HG03280 (cell line): Measurements from ENCODE around the gene GPI.
"Not testable (repeated sequence)": the region's sequence is repeated elsewhere in the genome, so short reads cannot be mapped to it uniquely, and the experiment has no call there.

ENCODE experiments used
- ATAC-seq: cut with Tn5 transposase; IDR thresholded peaks from one replicate; pipeline ENCODE4 v1.9.1; 2021; ENCODE audit warnings: mild to moderate bottlenecking, moderate library complexity; ENCODE audit not compliant: unreplicated experiment

The GPI gene

DNA sequence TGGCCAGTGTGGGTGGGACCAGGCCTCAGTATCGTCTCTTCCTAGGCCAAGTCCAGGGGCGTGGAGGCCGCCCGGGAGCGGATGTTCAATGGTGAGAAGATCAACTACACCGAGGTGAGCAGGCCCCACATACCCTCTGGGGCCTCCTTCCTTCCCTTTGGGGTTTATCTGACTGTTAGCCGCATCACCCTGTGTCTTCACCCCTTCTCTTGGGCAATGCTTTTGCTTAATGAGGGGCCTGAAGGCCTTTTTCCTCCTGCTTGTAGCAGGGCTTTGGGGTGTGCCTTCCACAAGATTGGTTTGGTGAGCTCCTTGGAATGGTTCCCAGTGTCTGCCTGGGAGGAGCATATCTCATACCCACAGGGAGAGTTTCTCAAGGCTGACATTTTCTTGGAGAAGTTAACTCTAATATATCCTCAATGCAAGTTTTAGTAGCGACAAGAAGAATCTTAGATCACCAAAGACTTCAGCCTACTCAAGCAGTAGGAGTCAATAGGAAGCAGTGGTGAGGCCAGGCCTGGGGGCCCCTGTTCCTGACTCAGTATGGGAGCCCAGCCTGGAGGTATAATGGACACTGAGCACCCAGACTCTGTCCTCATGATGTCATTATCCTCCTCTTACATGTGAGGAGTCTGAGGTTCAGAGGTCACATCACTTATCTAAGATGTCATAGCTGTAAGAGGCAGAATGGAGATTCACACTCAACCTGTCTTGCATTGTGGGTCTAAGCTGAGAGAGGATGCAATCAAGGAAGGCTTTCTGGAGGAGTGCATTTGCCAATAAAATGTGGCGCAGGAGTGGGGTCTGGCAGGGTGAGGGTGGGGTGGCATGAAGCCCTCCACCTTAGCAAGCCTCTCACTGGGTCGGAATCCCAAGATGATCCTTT lies 2.0 kb downstream of the GPI start:
- ATAC-seq = no peak

- ATAC-seq = no peak
Measured at GRCh38 chr19:34367624-34367957, 2.6 kb downstream of the GPI start.

- ATAC-seq = no peak
Measured at GRCh38 chr19:34368338-34368737, 3.3 kb downstream of the GPI start.

DNA sequence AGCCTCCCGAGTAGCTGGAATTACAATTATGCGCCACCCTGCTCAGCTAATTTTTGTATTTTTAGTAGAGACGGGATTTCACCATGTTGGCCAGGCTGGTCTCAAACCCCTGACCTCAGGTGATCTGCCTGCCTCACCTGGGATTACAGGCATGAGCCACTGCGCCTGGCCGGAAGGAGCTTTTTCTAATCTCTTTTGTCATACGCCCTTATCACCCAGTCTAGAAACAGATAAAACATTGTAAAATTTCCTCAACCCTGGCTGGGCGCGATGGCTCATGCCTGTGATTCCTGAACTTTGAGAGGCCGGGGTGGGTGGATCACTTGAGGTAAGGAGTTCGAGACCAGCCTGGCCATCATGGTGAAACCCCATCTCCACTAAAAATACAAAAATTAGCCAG lies 4.2 kb downstream of the GPI start:
- ATAC-seq = not testable (repeated sequence)

DNA sequence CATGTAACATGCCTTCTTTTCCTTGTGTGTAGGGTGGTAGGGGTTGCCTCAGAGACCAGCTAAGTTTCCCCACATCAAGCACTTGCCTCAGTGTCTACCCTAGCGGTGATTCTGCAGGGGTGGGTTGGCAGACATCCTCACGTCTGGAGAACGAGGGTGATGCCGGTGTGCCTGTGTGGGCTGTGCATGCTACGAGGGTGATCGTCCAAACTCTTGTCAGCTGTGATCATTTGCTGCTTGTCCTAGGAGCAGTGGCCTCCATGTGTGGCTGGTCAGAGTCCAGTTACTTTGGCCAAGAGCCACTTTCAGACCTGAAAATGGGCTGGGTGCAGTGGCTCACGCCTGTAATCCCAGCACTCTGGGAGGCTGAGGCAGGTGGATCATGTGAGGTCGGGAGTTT lies 5.1 kb downstream of the GPI start:
- no peak for ATAC-seq

DNA sequence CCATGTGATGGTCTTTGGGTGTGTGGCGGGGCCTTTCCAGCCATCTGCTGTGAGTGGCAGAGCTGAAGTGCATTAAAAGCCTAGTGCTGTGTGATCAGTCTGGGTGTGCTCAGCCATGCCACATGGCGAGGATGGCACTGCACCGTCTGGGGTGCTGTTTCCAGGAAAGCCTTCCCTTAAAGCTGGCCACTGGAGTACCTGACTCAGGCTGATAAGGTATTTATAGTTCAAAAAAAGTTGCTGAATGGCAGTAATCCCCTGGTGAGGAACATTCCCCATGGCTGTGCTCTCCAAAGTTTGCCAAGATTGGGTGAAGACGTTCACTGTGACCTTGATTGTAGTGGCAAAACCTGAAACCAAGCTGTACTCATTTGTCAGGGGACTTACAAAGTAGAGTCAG lies 6.0 kb downstream of the GPI start:
- ATAC-seq = no peak

DNA sequence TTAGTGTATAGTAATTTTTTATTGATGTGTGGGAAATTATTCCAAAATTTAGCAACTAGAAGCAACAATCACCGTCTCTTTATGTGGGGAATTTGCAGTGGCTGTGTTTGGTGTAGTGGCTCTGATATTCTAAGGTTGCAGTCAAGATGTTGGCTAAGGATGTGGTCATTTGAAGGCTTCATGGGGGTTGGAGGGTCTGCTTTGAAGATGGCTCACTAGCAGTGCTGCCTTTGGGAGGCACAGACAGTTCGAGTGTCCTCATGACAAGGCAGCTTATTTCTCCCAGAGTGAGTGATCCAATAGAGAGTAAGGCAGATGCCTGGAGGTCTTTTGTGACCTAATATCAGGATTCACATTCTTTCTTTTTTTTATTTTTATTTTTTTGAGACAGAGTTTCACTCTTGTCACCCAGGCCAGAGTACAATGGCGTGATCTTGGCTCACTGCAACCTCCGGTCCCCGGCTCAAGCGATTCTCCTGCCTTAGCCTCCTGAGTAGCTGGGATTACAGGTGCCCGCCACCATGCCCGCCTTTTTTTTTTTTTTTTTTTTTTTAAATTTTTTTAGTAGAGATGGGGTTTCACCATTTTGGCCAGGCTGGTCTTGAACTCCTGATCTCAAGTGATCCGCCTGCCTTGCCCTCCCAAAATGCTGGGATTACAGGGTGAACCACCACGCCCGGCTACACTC lies 8.7 kb downstream of the GPI start:
- no peak for ATAC-seq

DNA sequence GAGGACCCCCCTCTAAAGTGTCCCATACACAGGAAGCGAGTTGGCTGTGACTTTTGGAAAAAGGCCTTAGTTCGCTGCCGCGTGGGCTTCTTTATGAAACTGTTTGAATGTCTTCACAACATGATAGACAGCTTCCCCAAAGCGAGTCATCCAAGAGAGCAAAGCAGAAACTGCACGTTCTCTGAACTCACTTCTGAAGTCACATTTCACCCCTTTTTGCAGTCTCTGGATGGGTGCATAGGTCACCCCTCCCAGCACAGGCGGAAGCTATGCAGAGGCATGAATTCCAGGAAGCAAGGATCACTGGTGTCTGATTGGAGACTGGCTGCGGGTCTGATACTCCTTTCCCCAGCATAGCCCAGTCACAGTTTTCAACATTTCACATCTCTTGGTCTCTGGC lies 10.6 kb downstream of the GPI start:
- ATAC-seq = no peak

GRCh38 chr19:34380639-34381241 lies 15.7 kb downstream of the GPI start:
- ATAC-seq = no peak

DNA sequence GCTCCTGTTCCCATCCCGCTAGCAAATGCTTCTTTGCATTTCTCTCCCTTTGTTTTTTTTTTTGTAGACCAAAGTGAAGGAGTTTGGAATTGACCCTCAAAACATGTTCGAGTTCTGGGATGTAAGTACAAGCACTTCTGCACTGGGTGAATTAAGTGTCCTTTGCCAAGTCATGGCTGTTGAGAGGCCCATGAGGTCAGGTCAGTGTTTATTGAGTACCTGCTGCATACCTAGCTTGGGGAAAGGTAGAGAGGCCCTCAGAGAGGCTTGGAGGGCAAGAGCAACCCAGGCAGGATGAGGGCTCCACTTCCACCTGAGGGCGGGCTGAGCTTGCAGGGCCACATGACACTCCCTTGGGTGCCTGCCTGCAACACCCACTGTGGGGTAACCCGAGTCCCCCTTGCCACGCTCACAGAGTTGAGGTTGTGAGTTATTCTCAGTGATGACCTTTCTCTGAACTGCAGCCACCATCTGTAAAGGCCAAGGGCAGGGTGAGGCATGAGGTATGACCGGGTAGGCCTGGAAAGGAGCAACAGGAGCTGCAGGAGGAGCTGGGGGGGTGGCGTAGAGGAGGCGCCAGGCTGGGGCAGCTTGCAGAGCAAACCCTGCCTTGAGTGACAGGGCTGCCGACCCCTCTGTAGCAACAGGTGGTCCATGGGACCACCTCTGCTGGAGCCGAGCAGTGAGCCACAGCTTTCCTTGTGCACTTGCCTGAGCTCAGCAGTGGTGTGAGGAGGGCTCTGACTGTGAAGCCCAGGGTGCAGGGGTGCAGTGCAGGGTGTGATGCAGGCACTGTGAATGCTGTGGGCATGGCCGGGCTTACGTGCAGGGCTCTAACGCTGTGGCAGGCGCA lies 16.6 kb downstream of the GPI start:
- no peak for ATAC-seq

- no peak for ATAC-seq
Measured at GRCh38 chr19:34382471-34382870, 17.5 kb downstream of the GPI start.

DNA sequence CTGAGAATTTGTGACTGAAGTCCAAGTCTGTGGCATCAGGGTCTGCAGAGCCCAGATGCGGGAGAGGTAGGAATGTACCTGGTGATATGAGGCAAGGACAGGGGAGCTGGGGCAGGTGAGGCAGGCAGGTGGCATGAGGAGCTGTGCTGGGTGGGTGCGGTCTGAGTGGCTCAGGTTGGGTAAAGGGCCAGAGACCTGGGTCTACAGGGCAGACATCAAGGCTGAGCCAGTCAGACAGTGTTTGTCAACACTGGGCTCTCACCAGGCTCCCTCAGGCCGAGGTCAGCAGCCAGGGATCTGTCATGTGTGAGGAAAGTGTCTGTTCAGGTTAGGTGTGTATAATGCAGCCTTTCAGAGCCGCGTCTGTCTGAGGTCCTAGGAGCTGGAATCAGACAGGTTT lies 18.6 kb downstream of the GPI start:
- ATAC-seq = no peak

- ATAC-seq = no peak
Measured at GRCh38 chr19:34386645-34387445, 21.8 kb downstream of the GPI start.

DNA sequence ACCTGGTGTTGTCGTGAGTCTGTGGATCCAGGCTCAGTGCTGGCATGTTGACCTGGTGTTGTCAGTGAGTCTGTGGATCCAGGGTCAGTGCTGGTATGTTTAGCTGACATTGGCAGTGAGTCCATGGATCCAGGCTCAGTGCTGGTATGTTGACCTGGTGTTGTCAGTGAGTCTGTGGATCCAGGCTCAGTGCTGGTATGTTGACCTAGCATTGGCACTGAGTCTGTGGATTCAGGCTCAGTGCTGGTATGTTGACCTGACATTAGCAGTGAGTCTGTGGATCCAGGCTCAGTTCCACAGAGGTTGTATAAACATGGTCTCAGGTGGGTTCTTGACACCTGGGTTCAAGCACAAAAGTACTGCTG lies 22.4 kb downstream of the GPI start:
- ATAC-seq = no peak

- not testable (repeated sequence) for ATAC-seq
Measured at GRCh38 chr19:34388745-34389144, 23.7 kb downstream of the GPI start.

- no peak for ATAC-seq
Measured at GRCh38 chr19:34391813-34392212, 26.8 kb downstream of the GPI start.

GRCh38 chr19:34393031-34393430 lies 28.0 kb downstream of the GPI start:
- no peak for ATAC-seq

- ATAC-seq = no peak
Measured at GRCh38 chr19:34393629-34394028, 28.6 kb downstream of the GPI start.

DNA sequence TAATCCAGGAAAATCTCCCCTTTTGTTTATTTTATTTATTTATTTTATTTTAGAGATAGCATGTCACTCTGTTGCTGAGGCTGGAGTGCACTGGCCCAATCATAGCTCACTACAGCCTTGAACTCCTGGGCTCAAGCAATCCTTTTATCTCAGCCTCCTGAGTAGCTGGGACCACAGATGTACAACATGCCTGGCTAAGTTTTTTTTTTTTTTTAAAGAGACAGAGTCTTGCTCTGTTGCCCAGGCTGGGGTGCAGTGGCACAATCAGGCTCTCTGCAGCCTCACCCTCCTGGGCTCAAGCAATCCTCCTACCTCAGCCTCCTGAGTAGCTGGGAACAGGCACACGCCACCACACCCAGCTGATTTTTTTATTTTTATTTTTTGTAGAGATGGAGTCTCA lies 32.9 kb downstream of the GPI start:
- ATAC-seq = no peak

GRCh38 chr19:34399886-34400285 lies 34.9 kb downstream of the GPI start:
- ATAC-seq = no peak
